SK-N-SH treated with all-trans-retinoic acid at 6 μM for 48 hours (cell line): ENCODE data around the gene XPO4.

Source experiments
- ATAC-seq: fragments of 200-7000 bp; cut with Tn5 transposase; 3 replicates; pipeline ENCODE4 v1.9.1; 2020; ENCODE audit warnings: mild to moderate bottlenecking, moderate library complexity
- ARNTL ChIP-seq: fragments of 450-650 bp; formaldehyde crosslinking; IDR thresholded peaks from 2 replicates; pipeline ENCODE4 v1.5.0; 2020; ENCODE audit warnings: low read depth, mild to moderate bottlenecking, moderate library complexity, borderline replicate concordance
- BACH2 ChIP-seq: fragments of 250-450 bp; sonication (Bioruptor Pico); IDR thresholded peaks from 2 replicates; pipeline ENCODE4 v1.9.0; 2021; ENCODE audit warnings: mild to moderate bottlenecking, borderline replicate concordance
- CSDC2 ChIP-seq: fragments of 250-450 bp; sonication (Bioruptor Pico); IDR thresholded peaks from 2 replicates; pipeline ENCODE4 v1.5.0; 2020; ENCODE audit warnings: mild to moderate bottlenecking, moderate library complexity
- ESRRG ChIP-seq: fragments of 250-450 bp; sonication (Bioruptor Pico); IDR thresholded peaks from 2 replicates; pipeline ENCODE4 v1.6.1; 2021; ENCODE audit warnings: mild to moderate bottlenecking
- GLIS3 ChIP-seq: fragments of 250-450 bp; sonication (Bioruptor Pico); IDR thresholded peaks from 2 replicates; pipeline ENCODE4 v1.5.0; 2020; ENCODE audit warnings: mild to moderate bottlenecking, moderate library complexity
- ISL1 ChIP-seq: fragments of 250-450 bp; sonication (Bioruptor Pico); IDR thresholded peaks from 2 replicates; pipeline ENCODE4 v2.1.2; 2022; ENCODE audit warnings: mild to moderate bottlenecking, moderate library complexity
- OSR1 ChIP-seq: fragments of 250-450 bp; sonication (Bioruptor Pico); IDR thresholded peaks from 2 replicates; pipeline ENCODE4 v1.8.0; 2022; ENCODE audit warnings: moderate library complexity, mild to moderate bottlenecking, inconsistent platforms
- PPARA ChIP-seq: fragments of 250-450 bp; sonication (Bioruptor Pico); IDR thresholded peaks from 2 replicates; pipeline ENCODE4 v1.5.0; 2020; ENCODE audit warnings: mild to moderate bottlenecking, borderline replicate concordance
- RARB ChIP-seq: fragments of 250-450 bp; sonication (Bioruptor Pico); IDR thresholded peaks from 2 replicates; pipeline ENCODE4 v1.8.0; 2021; ENCODE audit warnings: mild to moderate bottlenecking, moderate library complexity
- SNAI2 ChIP-seq: fragments of 250-450 bp; sonication (Bioruptor Pico); IDR thresholded peaks from 2 replicates; pipeline ENCODE4 v1.5.0; 2020; ENCODE audit warnings: mild to moderate bottlenecking, moderate library complexity
- TCF4 ChIP-seq: fragments of 250-450 bp; sonication (Bioruptor Pico); IDR thresholded peaks from 2 replicates; pipeline ENCODE4 v1.8.0; 2021; ENCODE audit warnings: mild to moderate bottlenecking, moderate library complexity, borderline replicate concordance
- TOX ChIP-seq: fragments of 250-450 bp; sonication (Bioruptor Pico); IDR thresholded peaks from 2 replicates; pipeline ENCODE4 v1.8.0; 2021; ENCODE audit warnings: mild to moderate bottlenecking, moderate library complexity, borderline replicate concordance
- ZC3H10 ChIP-seq: fragments of 250-450 bp; sonication (Bioruptor Pico); IDR thresholded peaks from 2 replicates; pipeline ENCODE4 v1.5.1; 2021; ENCODE audit warnings: mild to moderate bottlenecking, moderate library complexity
- ZFP3 ChIP-seq: fragments of 250-450 bp; sonication (Bioruptor Pico); IDR thresholded peaks from 2 replicates; pipeline ENCODE4 v1.5.0; 2020; ENCODE audit warnings: mild to moderate bottlenecking, moderate library complexity
- ZFP30 ChIP-seq: fragments of 450-650 bp; formaldehyde crosslinking; IDR thresholded peaks from 2 replicates; pipeline ENCODE4 v1.5.0; 2022; ENCODE audit warnings: mild to moderate bottlenecking, moderate library complexity
- ZNF565 ChIP-seq: fragments of 450-650 bp; formaldehyde crosslinking; conservative IDR thresholded peaks from 2 replicates; pipeline ENCODE4 v1.5.0; 2020; ENCODE audit warnings: low read depth, mild to moderate bottlenecking, moderate library complexity
- ZNF70 ChIP-seq: fragments of 450-650 bp; formaldehyde crosslinking; IDR thresholded peaks from 2 replicates; pipeline ENCODE4 v1.5.0; 2020; ENCODE audit warnings: mild to moderate bottlenecking, moderate library complexity
- ZNF8 ChIP-seq: fragments of 450-650 bp; formaldehyde crosslinking; IDR thresholded peaks from 2 replicates; pipeline ENCODE4 v1.5.0; 2020; ENCODE audit warnings: mild to moderate bottlenecking, moderate library complexity
- TF ChIP-seq, protein P1 (sequence below): fragments of 250-450 bp; sonication (Bioruptor Pico); IDR thresholded peaks from 2 replicates; pipeline ENCODE4 v1.5.1; 2020; ENCODE audit warnings: low read depth, mild to moderate bottlenecking, moderate library complexity
- TF ChIP-seq, protein P2 (sequence below): fragments of 250-450 bp; sonication (Bioruptor Pico); IDR thresholded peaks from 2 replicates; pipeline ENCODE4 v1.5.1; 2021; ENCODE audit warnings: mild to moderate bottlenecking, moderate library complexity
- TF ChIP-seq, protein P3 (sequence below): fragments of 250-450 bp; sonication (Bioruptor Pico); IDR thresholded peaks from 2 replicates; pipeline ENCODE4 v1.8.0; 2020; ENCODE audit warnings: mild to moderate bottlenecking, moderate library complexity, borderline replicate concordance
- TF ChIP-seq, protein P4 (sequence below): fragments of 250-450 bp; sonication (Bioruptor Pico); IDR thresholded peaks from 2 replicates; pipeline ENCODE4 v1.8.0; 2021; ENCODE audit warnings: low read depth, mild to moderate bottlenecking, moderate library complexity, borderline replicate concordance
- TF ChIP-seq, protein P5 (sequence below): fragments of 250-450 bp; sonication (Bioruptor Pico); IDR thresholded peaks from 2 replicates; pipeline ENCODE4 v1.5.0; 2020; ENCODE audit warnings: mild to moderate bottlenecking, moderate library complexity

XPO4 gene

DNA sequence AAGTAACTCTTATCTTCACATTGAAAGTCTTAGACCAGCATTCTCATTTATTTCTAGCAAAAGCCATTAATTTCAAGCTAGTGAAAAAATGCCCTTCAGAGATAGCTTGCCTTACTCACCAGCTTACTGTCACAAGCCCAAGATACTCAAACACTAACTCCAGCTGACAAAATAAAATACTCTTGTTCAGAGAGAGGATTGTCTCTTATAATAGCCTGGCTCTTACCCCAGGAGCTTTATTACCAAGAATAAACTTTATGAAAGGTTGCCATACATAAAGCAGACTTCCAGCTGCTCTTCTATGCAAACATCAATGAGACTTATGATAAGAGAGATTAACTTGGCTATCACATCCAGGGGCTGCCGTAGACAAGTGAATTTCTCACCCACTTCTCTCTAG lies 53.6 kb downstream of the XPO4 start:
- TF ChIP-seq PPARA (CRISPR knock-in tag), result no peak
- no peak for TF ChIP-seq ARNTL
- no peak for TF ChIP-seq OSR1 (CRISPR knock-in tag)
- peak; percentile 88 for TF ChIP-seq ISL1
- no peak for TF ChIP-seq ZNF8
- TF ChIP-seq BACH2 (CRISPR knock-in tag), result no peak
- TF ChIP-seq ZNF565 (CRISPR knock-in tag), result no peak
- no peak for TF ChIP-seq ZC3H10 (CRISPR knock-in tag)
- no peak for TF ChIP-seq ZFP3 (CRISPR knock-in tag)
- TF ChIP-seq ESRRG (CRISPR knock-in tag), result no peak
- TF ChIP-seq, protein P1, sequence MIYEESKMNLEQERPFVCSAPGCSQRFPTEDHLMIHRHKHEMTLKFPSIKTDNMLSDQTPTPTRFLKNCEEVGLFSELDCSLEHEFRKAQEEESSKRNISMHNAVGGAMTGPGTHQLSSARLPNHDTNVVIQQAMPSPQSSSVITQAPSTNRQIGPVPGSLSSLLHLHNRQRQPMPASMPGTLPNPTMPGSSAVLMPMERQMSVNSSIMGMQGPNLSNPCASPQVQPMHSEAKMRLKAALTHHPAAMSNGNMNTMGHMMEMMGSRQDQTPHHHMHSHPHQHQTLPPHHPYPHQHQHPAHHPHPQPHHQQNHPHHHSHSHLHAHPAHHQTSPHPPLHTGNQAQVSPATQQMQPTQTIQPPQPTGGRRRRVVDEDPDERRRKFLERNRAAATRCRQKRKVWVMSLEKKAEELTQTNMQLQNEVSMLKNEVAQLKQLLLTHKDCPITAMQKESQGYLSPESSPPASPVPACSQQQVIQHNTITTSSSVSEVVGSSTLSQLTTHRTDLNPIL, result 0 out of 2 replicates have a peak, but pooled peaks have one; percentile 20
- TF ChIP-seq SNAI2 (CRISPR knock-in tag), result peak; percentile 80; the same call in 1 of the 2 replicates
- TF ChIP-seq ZNF70, result no peak
- TF ChIP-seq, protein P2, sequence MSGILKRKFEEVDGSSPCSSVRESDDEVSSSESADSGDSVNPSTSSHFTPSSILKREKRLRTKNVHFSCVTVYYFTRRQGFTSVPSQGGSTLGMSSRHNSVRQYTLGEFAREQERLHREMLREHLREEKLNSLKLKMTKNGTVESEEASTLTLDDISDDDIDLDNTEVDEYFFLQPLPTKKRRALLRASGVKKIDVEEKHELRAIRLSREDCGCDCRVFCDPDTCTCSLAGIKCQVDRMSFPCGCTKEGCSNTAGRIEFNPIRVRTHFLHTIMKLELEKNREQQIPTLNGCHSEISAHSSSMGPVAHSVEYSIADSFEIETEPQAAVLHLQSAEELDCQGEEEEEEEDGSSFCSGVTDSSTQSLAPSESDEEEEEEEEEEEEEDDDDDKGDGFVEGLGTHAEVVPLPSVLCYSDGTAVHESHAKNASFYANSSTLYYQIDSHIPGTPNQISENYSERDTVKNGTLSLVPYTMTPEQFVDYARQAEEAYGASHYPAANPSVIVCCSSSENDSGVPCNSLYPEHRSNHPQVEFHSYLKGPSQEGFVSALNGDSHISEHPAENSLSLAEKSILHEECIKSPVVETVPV (CRISPR knock-in tag), result no peak
- TF ChIP-seq, protein P3, sequence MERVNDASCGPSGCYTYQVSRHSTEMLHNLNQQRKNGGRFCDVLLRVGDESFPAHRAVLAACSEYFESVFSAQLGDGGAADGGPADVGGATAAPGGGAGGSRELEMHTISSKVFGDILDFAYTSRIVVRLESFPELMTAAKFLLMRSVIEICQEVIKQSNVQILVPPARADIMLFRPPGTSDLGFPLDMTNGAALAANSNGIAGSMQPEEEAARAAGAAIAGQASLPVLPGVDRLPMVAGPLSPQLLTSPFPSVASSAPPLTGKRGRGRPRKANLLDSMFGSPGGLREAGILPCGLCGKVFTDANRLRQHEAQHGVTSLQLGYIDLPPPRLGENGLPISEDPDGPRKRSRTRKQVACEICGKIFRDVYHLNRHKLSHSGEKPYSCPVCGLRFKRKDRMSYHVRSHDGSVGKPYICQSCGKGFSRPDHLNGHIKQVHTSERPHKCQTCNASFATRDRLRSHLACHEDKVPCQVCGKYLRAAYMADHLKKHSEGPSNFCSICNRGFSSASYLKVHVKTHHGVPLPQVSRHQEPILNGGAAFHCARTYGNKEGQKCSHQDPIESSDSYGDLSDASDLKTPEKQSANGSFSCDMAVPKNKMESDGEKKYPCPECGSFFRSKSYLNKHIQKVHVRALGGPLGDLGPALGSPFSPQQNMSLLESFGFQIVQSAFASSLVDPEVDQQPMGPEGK (CRISPR knock-in tag), result no peak
- no peak for TF ChIP-seq CSDC2 (CRISPR knock-in tag)
- TF ChIP-seq RARB (CRISPR knock-in tag), result no peak
- TF ChIP-seq, protein P4, sequence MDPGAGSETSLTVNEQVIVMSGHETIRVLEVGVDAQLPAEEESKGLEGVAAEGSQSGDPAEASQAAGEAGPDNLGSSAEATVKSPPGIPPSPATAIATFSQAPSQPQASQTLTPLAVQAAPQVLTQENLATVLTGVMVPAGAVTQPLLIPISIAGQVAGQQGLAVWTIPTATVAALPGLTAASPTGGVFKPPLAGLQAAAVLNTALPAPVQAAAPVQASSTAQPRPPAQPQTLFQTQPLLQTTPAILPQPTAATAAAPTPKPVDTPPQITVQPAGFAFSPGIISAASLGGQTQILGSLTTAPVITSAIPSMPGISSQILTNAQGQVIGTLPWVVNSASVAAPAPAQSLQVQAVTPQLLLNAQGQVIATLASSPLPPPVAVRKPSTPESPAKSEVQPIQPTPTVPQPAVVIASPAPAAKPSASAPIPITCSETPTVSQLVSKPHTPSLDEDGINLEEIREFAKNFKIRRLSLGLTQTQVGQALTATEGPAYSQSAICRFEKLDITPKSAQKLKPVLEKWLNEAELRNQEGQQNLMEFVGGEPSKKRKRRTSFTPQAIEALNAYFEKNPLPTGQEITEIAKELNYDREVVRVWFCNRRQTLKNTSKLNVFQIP (CRISPR knock-in tag), result no peak; the same call in 1 of the 2 replicates
- TF ChIP-seq TCF4, result peak; percentile 68; the same call in 1 of the 2 replicates
- TF ChIP-seq TOX (CRISPR knock-in tag), result no peak
- TF ChIP-seq, protein P5, sequence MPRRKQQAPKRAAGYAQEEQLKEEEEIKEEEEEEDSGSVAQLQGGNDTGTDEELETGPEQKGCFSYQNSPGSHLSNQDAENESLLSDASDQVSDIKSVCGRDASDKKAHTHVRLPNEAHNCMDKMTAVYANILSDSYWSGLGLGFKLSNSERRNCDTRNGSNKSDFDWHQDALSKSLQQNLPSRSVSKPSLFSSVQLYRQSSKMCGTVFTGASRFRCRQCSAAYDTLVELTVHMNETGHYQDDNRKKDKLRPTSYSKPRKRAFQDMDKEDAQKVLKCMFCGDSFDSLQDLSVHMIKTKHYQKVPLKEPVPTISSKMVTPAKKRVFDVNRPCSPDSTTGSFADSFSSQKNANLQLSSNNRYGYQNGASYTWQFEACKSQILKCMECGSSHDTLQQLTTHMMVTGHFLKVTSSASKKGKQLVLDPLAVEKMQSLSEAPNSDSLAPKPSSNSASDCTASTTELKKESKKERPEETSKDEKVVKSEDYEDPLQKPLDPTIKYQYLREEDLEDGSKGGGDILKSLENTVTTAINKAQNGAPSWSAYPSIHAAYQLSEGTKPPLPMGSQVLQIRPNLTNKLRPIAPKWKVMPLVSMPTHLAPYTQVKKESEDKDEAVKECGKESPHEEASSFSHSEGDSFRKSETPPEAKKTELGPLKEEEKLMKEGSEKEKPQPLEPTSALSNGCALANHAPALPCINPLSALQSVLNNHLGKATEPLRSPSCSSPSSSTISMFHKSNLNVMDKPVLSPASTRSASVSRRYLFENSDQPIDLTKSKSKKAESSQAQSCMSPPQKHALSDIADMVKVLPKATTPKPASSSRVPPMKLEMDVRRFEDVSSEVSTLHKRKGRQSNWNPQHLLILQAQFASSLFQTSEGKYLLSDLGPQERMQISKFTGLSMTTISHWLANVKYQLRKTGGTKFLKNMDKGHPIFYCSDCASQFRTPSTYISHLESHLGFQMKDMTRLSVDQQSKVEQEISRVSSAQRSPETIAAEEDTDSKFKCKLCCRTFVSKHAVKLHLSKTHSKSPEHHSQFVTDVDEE (CRISPR knock-in tag), result peak; percentile 47; the same call in 1 of the 2 replicates
- no peak for TF ChIP-seq GLIS3
- no peak for TF ChIP-seq ZFP30 (CRISPR knock-in tag)

DNA sequence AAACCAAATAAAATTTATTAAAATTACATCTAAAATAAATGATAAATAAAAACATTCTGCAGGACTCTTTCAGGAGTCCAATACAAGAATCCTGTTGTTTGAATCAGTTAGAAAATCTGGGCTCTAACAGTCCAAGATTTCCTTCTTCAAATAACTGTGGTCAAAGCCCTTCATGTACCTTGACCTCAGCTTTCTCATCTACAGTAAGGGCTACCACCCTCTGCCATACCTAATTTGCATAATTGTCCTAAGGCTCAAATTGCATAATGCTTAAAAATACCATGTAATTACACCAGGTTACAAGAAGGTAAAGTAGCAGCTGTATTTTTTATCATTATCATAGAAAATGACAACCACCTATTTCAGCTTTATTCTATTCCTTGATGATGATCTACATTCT lies 54.3 kb downstream of the XPO4 start:
- TF ChIP-seq, protein P4 (CRISPR knock-in tag), result no peak
- no peak for TF ChIP-seq ZNF70
- no peak for TF ChIP-seq OSR1 (CRISPR knock-in tag)
- TF ChIP-seq, protein P2 (CRISPR knock-in tag), result no peak
- TF ChIP-seq ZFP30 (CRISPR knock-in tag), result no peak
- TF ChIP-seq PPARA (CRISPR knock-in tag), result no peak
- TF ChIP-seq ZNF565 (CRISPR knock-in tag), result no peak
- TF ChIP-seq ESRRG (CRISPR knock-in tag), result no peak
- no peak for TF ChIP-seq CSDC2 (CRISPR knock-in tag)
- no peak for TF ChIP-seq RARB (CRISPR knock-in tag)
- TF ChIP-seq ZC3H10 (CRISPR knock-in tag), result no peak
- ATAC-seq, result no peak

More for the DNA sequence above, 53.6 kb downstream of the XPO4 start:
- no peak for ATAC-seq
